HepG2 (cell line): ENCODE results near the gene EPHA3.

ENCODE experiments used
- MAFK ChIP-seq, 2 experiments: IDR thresholded peaks in 1 of 2; conservative IDR thresholded peaks in 1 of 2; 2 replicates each; pipeline ENCODE4 v1.6.1; 2011; ENCODE audit warnings: improper control_type of control experiment in 2 of 2, low read length in 2 of 2
- RAD21 ChIP-seq: fragments of 450-650 bp; formaldehyde crosslinking; IDR thresholded peaks from 2 replicates; pipeline ENCODE4 v1.5.0; 2020; ENCODE audit warnings: mild to moderate bottlenecking
- UBTF ChIP-seq: sonication (generic); formaldehyde crosslinking; IDR thresholded peaks from 2 replicates; pipeline ENCODE4 v1.4.0; 2020; ENCODE audit warnings: mild to moderate bottlenecking, missing genetic modification reagents

GRCh38 chr3:89504432-89504831, 397.0 kb downstream of the EPHA3 start:
- TF ChIP-seq RAD21 (CRISPR knock-in tag) (no peak), UBTF (CRISPR knock-in tag) (no peak), MAFK (conservative IDR thresholded peaks at IDR 0.05 in 1 of 2, IDR thresholded peaks at IDR 0.05 in 1 of 2; ENCODE audit: low read length in 2 of 2) (no peak)
